Measurements from ENCODE around the gene GIT2. TPM values are rescaled to one million over a fixed set of nuclear protein-coding genes. Genes with fewer than 3 reads are reported as not detected.

GIT2 gene
- total and polyA plus RNA-seq, 2 of the 13 experiments (the other 11 are each of a cell fraction or from before 2014, with no cell fraction given), result 18.4 to 19.8 TPM

- WGBS (ENCODE audit: low lambda C conversion rate), result 94% methylated on average over 5 of the region's 5 CpGs
- POLR2A ChIA-PET, result interaction anchor here (0.6 kb wide), 1 partner anchor 321 kb away, joined by 3 read pairs; no protein-coding TSS in a partner anchor
- Histone ChIP-seq H3K9ac (ENCODE audit: insufficient read depth, low read depth, low read length) (no peak overlapping the region), H2AFZ (ENCODE audit: low read length) (no peak overlapping the region), H3K4me3 (replicated peaks in 1 of 3; ENCODE audit: insufficient read depth in 1 of 3, low read depth in 2 of 3, low read length in 3 of 3) (no peak overlapping the region), H3K36me3 (replicated peaks in 1 of 2; ENCODE audit: control insufficient read depth in 1 of 2, insufficient read depth in 2 of 2, low read length in 2 of 2) (peaks cover 13 to 40% of the 10 kb centered on the region in 2 experiments), H3K4me1 (ENCODE audit: insufficient read depth, low read length) (peaks cover 55% of the 10 kb centered on the region), H3K4me2 (ENCODE audit: low read depth, low read length) (no peak overlapping the region), H3K27me3 (ENCODE audit: control insufficient read depth in 1 of 2, insufficient read depth in 2 of 2, low read length in 2 of 2) (no peaks in the 10 kb centered on the region), H3K27ac (ENCODE audit: extremely low read length, insufficient read depth, low read length) (peak overlapping the region; percentile 76), H4K20me1 (ENCODE audit: insufficient read depth, low read length) (no peaks in the 10 kb centered on the region), H3K9me3 (ENCODE audit: low read length) (no peaks in the 10 kb centered on the region), H3K79me2 (ENCODE audit: insufficient read depth, low read length) (no peaks in the 10 kb centered on the region)
- no peak for ATAC-seq
- CTCF ChIA-PET (ENCODE audit: low intra/inter-chr PET ratio, low total read pairs), result no interaction called here
- TF ChIP-seq RFXAP (CRISPR knock-in tag; IDR thresholded peaks at IDR 0.05; ENCODE audit: borderline replicate concordance), result no peak
- TF ChIP-seq DPF2 (CRISPR knock-in tag; IDR thresholded peaks at IDR 0.05; ENCODE audit: borderline replicate concordance, low read depth), result no peak
- TF ChIP-seq TAF15 (IDR thresholded peaks at IDR 0.05; ENCODE audit: low read depth, low read length, poor library complexity, severe bottlenecking), result no peak
- TF ChIP-seq UBTF (CRISPR knock-in tag; IDR thresholded peaks at IDR 0.05), result no peak
- TF ChIP-seq DDIT3 (CRISPR knock-in tag; IDR thresholded peaks at IDR 0.05), result no peak
- no peak for TF ChIP-seq ZNF816 (CRISPR knock-in tag; IDR thresholded peaks at IDR 0.05; ENCODE audit: borderline replicate concordance)
- TF ChIP-seq ZNF446 (CRISPR knock-in tag; IDR thresholded peaks at IDR 0.05), result no peak
- TF ChIP-seq ZNF773 (CRISPR knock-in tag; IDR thresholded peaks at IDR 0.05; ENCODE audit: borderline replicate concordance), result no peak
- no peak for TF ChIP-seq IRF2 (CRISPR knock-in tag; IDR thresholded peaks at IDR 0.05)
- TF ChIP-seq THAP11 (CRISPR knock-in tag; IDR thresholded peaks at IDR 0.05), result no peak
- no peak for TF ChIP-seq SNAI1 (CRISPR knock-in tag; IDR thresholded peaks at IDR 0.05; ENCODE audit: borderline replicate concordance)
- no peak for TF ChIP-seq SRSF9 (IDR thresholded peaks at IDR 0.05; ENCODE audit: borderline replicate concordance, insufficient read depth, low read depth, low read length, poor library complexity, severe bottlenecking)
- TF ChIP-seq TOPORS (CRISPR knock-in tag; IDR thresholded peaks at IDR 0.05), result no peak
- no peak for TF ChIP-seq SPEN (CRISPR knock-in tag; IDR thresholded peaks at IDR 0.05; ENCODE audit: low read depth)
- in situ Hi-C loops (cut with HindIII; ENCODE audit: extremely low pct_ligation_motif_present, low pct_unique_long_range_greater_than_20kb), result no loop called here
- intact Hi-C loops (cut with micrococcal nuclease; ENCODE audit: unreplicated experiment), result no loop called here
- FAIRE-seq, result no peak
- no peak for DNase-seq (ENCODE audit: low spot score)
- no TSS peak for BruUV-seq (replicated peaks)
Measured at GRCh38 chr12:109951136-109951535, 45.0 kb downstream of the GIT2 start.

All from HepG2 (cell line).